Adrenal gland (tissue), 12 donors: ENCODE results near the gene SPHKAP. TPM values are rescaled to one million over a fixed set of nuclear protein-coding genes. Genes with fewer than 3 reads are reported as not detected.

Source experiments
- DNase-seq, 7 donors: peaks; one replicate each; pipeline ENCODE4 v3.0.0-alpha.2; 2019 to 2020
- H3K27ac ChIP-seq, 5 donors: fragments of 200-600 bp; sonication (generic) in 4 of 5; 1 replicate in 3 of 5; 2 replicates in 2 of 5; pipeline versions ENCODE4 v1.5.1 to v1.8.0; 2016 to 2020; ENCODE audit warnings: mild to moderate bottlenecking in 1 of 5
- H3K27me3 ChIP-seq: fragments of 200-600 bp; 2 replicates; pipeline ENCODE4 v1.8.0; 2021
- H3K36me3 ChIP-seq, 2 donors: fragments of 200-600 bp; replicated peaks in 1 of 2; 1 replicate in 1 of 2; 2 replicates in 1 of 2; pipeline versions ENCODE4 v1.5.1 to v1.8.0; 2018 to 2022
- H3K4me1 ChIP-seq, 2 donors: fragments of 200-600 bp; replicated peaks in 1 of 2; 1 replicate in 1 of 2; 2 replicates in 1 of 2; pipeline versions ENCODE4 v1.5.1 to v1.8.0; 2018 to 2021
- H3K4me3 ChIP-seq, 4 donors: fragments of 200-600 bp; sonication (generic) in 3 of 4; one replicate each; pipeline ENCODE4 v1.5.1; 2016 to 2018
- H3K9me3 ChIP-seq, 3 donors: fragments of 200-600 bp; sonication (generic) in 1 of 3; replicated peaks in 1 of 3; 1 replicate in 2 of 3; 2 replicates in 1 of 3; pipeline versions ENCODE4 v1.5.1 to v1.8.0; 2016 to 2021
- CTCF ChIP-seq, 6 experiments: fragments of 450-650 bp in 4 of 6; fragments of 200-600 bp in 2 of 6; sonication (generic) in 1 of 6; IDR thresholded peaks; 1 replicate in 5 of 6; 2 replicates in 1 of 6; pipeline versions ENCODE4 v1.5.1 to v1.8.0; 2016 to 2021; ENCODE audit warnings: antibody characterized with exemption in 6 of 6, mild to moderate bottlenecking in 2 of 6, moderate library complexity in 1 of 6
- POLR2A ChIP-seq, 2 donors: fragments of 450-650 bp; IDR thresholded peaks; one replicate each; pipeline ENCODE4 v1.6.1; 2017; ENCODE audit warnings: antibody characterized with exemption in 2 of 2, mild to moderate bottlenecking in 2 of 2, moderate library complexity in 1 of 2
- WGBS, 4 donors: extraction: QIAGEN DNeasy Blood & Tissue Kit in 2 of 4; methylation state at CpG; one replicate each; pipeline versions ENCODE4 v1.1.5 to v1.1.7; 2013 to 2017; 5-methylcytosine and 5-hydroxymethylcytosine counted together
- intact Hi-C, 2 donors: fragments of 100-400 bp; cut with DNase I; formaldehyde crosslinking; loops; one replicate each; pipeline versions ENCODE4 v1.14.1 to v1.15.0; 2022 to 2023
- polyA plus RNA-seq, 3 donors: library from polyadenylated mRNA; stranded (reverse); fragments of 200-250 nt in 2 of 3; fragments of 350-450 nt in 1 of 3; fragmentation: Illumina TruSeq in 1 of 3; extraction: RNeasy Lipid Tissue Mini Kit (QIAGEN cat#74804) in 1 of 3; gene quantifications; one replicate each; pipeline ENCODE4 v1.2.3, GENCODE V29; 2013 to 2014
- total RNA-seq, 9 donors: library from RNA; depleted of rRNA in 4 of 9; stranded (reverse); fragments of >200 nt in 4 of 9; fragments of 120-200 nt in 1 of 9; fragmentation: NEBNext Ultra II Directional in 1 of 9; extraction: Animal tissue kit (Norgen Biotek cat#: 25700) in 1 of 9; gene quantifications; one replicate each; pipeline versions ENCODE4 v1.1.0 to v1.2.4, GENCODE V29; 2013 to 2023
- donor health status: healthy with polysubstance abuse.
- donor health status: Bipolar disorder and iron deficiency.
- donor health status: DM: yes; HTN: yes; CAD: no.
- donor health status: DM: no; HTN: no; CAD: no.
- donor health status: DM: no; HTN: no; CAD: no.
- donor health status: DM: yes; HTN: yes; CAD: no.

Gene SPHKAP
- total and polyA plus RNA-seq, 12 donors: under 0.01 to 0.17 (median 0.06) TPM; not detected in 8

GRCh38 chr2:228197504-228197903, 16.0 kb upstream of the SPHKAP start:
- Histone ChIP-seq H3K36me3 (no peaks in the 10 kb centered on the region), H3K27ac (no peak overlapping the region), H3K4me3 (no peak overlapping the region), H3K9me3 (no peaks in the 10 kb centered on the region), H3K4me1 (no peaks in the 10 kb centered on the region), H3K27me3 (no peaks in the 10 kb centered on the region)
- intact Hi-C loops: no loop called here
- TF ChIP-seq POLR2A (IDR thresholded peaks at IDR 0.05) (no peak), CTCF (IDR thresholded peaks at IDR 0.05) (no peak)
- WGBS, 4 donors: 72 to 86% (median 73%) methylated on average over 2 of the region's 2 CpGs
- no peak for DNase-seq

- no peak overlapping the region for H3K4me3 ChIP-seq
- intact Hi-C loops: no loop called here
- no peaks in the 10 kb centered on the region for H3K4me1 ChIP-seq
- H3K9me3 ChIP-seq: no peaks in the 10 kb centered on the region
- no peak overlapping the region for H3K27ac ChIP-seq
- no peaks in the 10 kb centered on the region for H3K36me3 ChIP-seq
- no peak for DNase-seq
- no peak for TF ChIP-seq POLR2A (IDR thresholded peaks at IDR 0.05)
- WGBS, 4 donors: 4 to 8% (median 7%) methylated on average over 37 to 43 of the region's 43 CpGs
- H3K27me3 ChIP-seq: peaks cover 19% of the 10 kb centered on the region
These were observed 1.0 kb downstream of the SPHKAP start for GRCh38 chr2:228180181-228181097.

GRCh38 chr2:228167290-228167689, 14.2 kb downstream of the SPHKAP start:
- Histone ChIP-seq H3K4me1 (no peaks in the 10 kb centered on the region), H3K27me3 (no peaks in the 10 kb centered on the region), H3K9me3 (no peaks in the 10 kb centered on the region), H3K4me3 (no peak overlapping the region), H3K27ac (no peak overlapping the region), H3K36me3 (no peaks in the 10 kb centered on the region)
- 74 to 86% (median 80%) methylated on average over 4 of the region's 4 CpGs for WGBS, 4 donors
- intact Hi-C loops: no loop called here
- DNase-seq: no peak
- TF ChIP-seq POLR2A (IDR thresholded peaks at IDR 0.05) (no peak), CTCF (IDR thresholded peaks at IDR 0.05) (no peak)

GRCh38 chr2:228164718-228165117, 16.8 kb downstream of the SPHKAP start:
- no peak overlapping the region for H3K27ac ChIP-seq
- no peaks in the 10 kb centered on the region for H3K4me1 ChIP-seq
- TF ChIP-seq CTCF (IDR thresholded peaks at IDR 0.05) (no peak), POLR2A (IDR thresholded peaks at IDR 0.05) (no peak)
- intact Hi-C loops: no loop called here
- 84 to 93% (median 87%) methylated on average over 3 of the region's 3 CpGs for WGBS, 4 donors
- no peaks in the 10 kb centered on the region for H3K27me3 ChIP-seq
- H3K4me3 ChIP-seq: no peak overlapping the region
- H3K9me3 ChIP-seq: no peaks in the 10 kb centered on the region
- H3K36me3 ChIP-seq: no peaks in the 10 kb centered on the region
- DNase-seq: no peak

- TF ChIP-seq CTCF (IDR thresholded peaks at IDR 0.05) (no peak), POLR2A (IDR thresholded peaks at IDR 0.05) (no peak)
- no peaks in the 10 kb centered on the region for H3K27me3 ChIP-seq
- H3K27ac ChIP-seq: no peak overlapping the region
- H3K4me3 ChIP-seq: no peak overlapping the region
- H3K36me3 ChIP-seq: no peaks in the 10 kb centered on the region
- no peaks in the 10 kb centered on the region for H3K9me3 ChIP-seq
- no peaks in the 10 kb centered on the region for H3K4me1 ChIP-seq
- DNase-seq: no peak
- intact Hi-C loops: no loop called here
These were observed 23.6 kb downstream of the SPHKAP start for GRCh38 chr2:228157841-228158240.
